Stimulated activated effector memory CD8-positive, alpha-beta T cell treated with anti-CD3 and anti-CD28 coated beads, Interleukin-12 subunit alpha, Interleukin-12 subunit beta, amount 100 ng/mL, for 72 hours (primary cell): ENCODE results near the gene CC2D1A.

Experiments
- ATAC-seq: fragments of 150-1000 bp; cut with Tn5 transposase; 2 replicates; pipeline ENCODE4 v1.10.0; 2021
- DNase-seq, 2 donors: peaks; one replicate each; pipeline ENCODE4 v3.0.0; 2021 to 2022; ENCODE audit warnings: low spot score in 2 of 2
- H3K27ac Mint-ChIP-seq: one replicate; pipeline ENCODE4 v1.8.0; 2022; ENCODE audit warnings: mild to moderate bottlenecking, mixed read lengths
- H3K36me3 Mint-ChIP-seq: one replicate; pipeline ENCODE4 v1.8.0; 2022; ENCODE audit warnings: mild to moderate bottlenecking, mixed read lengths
- H3K4me1 Mint-ChIP-seq: one replicate; pipeline ENCODE4 v1.8.0; 2022; ENCODE audit warnings: mixed read lengths
- H3K4me3 Mint-ChIP-seq: one replicate; pipeline ENCODE4 v1.8.0; 2022; ENCODE audit warnings: mild to moderate bottlenecking, mixed read lengths
- H3K9me3 Mint-ChIP-seq: one replicate; pipeline ENCODE4 v1.8.0; 2022; ENCODE audit warnings: mixed read lengths

CC2D1A gene

GRCh38 chr19:13905634-13906520, at the start of gene CC2D1A, which contains the start of gene BRME1:
TSS of gene CC2D1A (plus strand) at chr19:13906201. CDS start at chr19:13906442, 241 bp downstream.
TSS of gene BRME1 (minus strand) at chr19:13906117. CDS start at chr19:13904892, 1,225 bp downstream.
- Mint-ChIP-seq H3K36me3 (peaks cover 20% of the 10 kb centered on the region), H3K27ac (peak within 1 kb of the TSS; percentile 91), H3K4me1 (peaks cover 22% of the 10 kb centered on the region), H3K9me3 (no peaks in the 10 kb centered on the region), H3K4me3 (peak within 1 kb of the TSS; percentile 80)
- DNase-seq (peak; percentile 92 to 98), ATAC-seq (peak; percentile 98)

- no peak overlapping the region for H3K27ac Mint-ChIP-seq
- ATAC-seq = no peak
- no peaks in the 10 kb centered on the region for H3K9me3 Mint-ChIP-seq
- peaks cover 17% of the 10 kb centered on the region for H3K4me1 Mint-ChIP-seq
- DNase-seq = no peak
- no peak overlapping the region for H3K4me3 Mint-ChIP-seq
- peaks cover 4% of the 10 kb centered on the region for H3K36me3 Mint-ChIP-seq
Measured at GRCh38 chr19:13856497-13856896, 49.5 kb upstream of the CC2D1A start.

- Mint-ChIP-seq H3K27ac (peak overlapping the region; percentile 99), H3K4me1 (peaks cover 41% of the 10 kb centered on the region), H3K36me3 (peaks cover 12% of the 10 kb centered on the region), H3K9me3 (no peaks in the 10 kb centered on the region), H3K4me3 (peak overlapping the region; percentile 97)
- DNase-seq (no peak), ATAC-seq (no peak)
Measured at GRCh38 chr19:13859361-13859880, 46.6 kb upstream of the CC2D1A start.

DNA sequence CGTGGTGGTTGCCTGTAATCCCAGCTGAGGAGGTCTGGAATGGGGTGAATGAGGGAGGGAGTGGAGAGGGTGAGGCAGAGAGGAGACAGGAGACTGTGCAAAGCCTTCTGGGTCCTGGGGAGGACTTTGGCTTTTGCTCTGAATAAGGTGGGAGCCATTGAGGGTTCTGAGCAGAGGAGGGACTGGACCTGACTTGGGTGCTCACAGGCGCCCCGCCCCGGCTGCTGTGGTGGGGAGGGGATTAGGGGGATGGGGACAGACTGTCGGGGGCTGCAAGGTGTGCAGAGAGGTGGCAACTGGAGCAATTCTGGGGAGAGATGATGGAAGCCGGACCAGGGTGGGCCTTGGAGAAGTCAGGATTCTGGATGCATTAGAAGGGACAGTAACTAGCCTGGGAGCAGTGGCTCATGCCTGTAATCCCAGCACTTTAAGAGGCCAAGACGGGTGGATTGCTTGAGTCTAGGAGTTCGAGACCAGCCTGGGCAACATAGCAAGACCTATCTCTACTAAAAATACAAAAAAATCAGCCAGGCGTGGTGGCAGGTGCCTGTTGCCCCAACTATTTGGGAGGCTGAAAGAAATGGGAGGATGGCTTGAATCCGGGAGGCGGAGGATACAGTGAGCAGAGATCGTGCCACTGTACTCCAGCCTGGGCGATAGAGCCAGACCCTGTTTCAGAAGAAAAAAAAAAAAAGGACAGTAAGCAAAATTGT, 45.2 kb upstream of the CC2D1A start:
- Mint-ChIP-seq H3K4me3 (peak overlapping the region; percentile 97), H3K27ac (peak overlapping the region; percentile 99), H3K36me3 (peaks cover 12% of the 10 kb centered on the region), H3K9me3 (no peaks in the 10 kb centered on the region), H3K4me1 (peaks cover 46% of the 10 kb centered on the region)
- no peak for DNase-seq
- no peak for ATAC-seq

GRCh38 chr19:13861392-13861713, 44.6 kb upstream of the CC2D1A start:
- DNase-seq (no peak), ATAC-seq (peak; percentile 53)
- peaks cover 12% of the 10 kb centered on the region for H3K36me3 Mint-ChIP-seq
- H3K4me1 Mint-ChIP-seq = peaks cover 49% of the 10 kb centered on the region
- peak overlapping the region; percentile 97 for H3K4me3 Mint-ChIP-seq
- H3K9me3 Mint-ChIP-seq = no peaks in the 10 kb centered on the region
- H3K27ac Mint-ChIP-seq = peak overlapping the region; percentile 99

DNA sequence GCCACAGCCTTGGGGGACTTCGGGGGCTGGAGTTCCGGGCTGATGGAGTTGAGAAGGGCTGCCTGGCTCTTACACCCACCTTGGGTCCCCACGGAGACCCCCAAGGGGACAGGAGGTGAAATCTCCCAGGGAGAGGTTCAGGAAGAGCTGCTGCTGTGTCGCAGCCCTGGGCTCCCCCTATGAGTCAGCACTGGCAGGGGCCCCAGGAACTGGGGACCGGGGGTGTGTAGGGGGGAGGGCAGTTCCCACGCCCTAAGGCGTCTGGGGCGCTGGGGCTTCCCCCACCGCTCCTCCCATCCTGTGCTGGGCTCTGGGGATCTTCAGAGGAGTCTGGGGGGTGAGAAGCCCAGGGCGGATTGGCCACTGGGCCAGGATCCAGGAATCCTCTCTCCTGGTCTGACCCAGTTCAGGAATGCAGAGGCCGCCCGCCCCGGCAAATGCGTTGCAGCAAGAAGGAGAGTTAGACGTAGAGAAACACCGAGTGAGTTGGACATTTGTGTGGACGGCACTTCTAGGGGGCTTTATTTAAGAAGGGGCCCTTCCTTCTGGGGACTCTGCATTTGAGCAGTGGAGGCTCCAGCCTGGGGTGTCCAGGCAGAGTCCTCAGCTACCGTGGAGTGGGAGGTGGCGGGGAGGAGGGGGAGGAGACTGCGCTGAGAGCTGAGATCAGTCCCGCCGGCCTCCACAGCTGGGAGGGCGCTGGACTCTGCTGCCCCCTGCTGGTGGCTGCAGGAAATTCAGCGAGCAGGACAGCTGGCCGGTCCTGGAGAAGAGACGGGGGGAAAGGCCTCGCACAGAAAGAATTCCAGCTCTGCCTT, 44.1 kb upstream of the CC2D1A start:
- Mint-ChIP-seq H3K36me3 (peaks cover 12% of the 10 kb centered on the region), H3K4me3 (peak overlapping the region; percentile 97), H3K9me3 (no peaks in the 10 kb centered on the region), H3K27ac (peak overlapping the region; percentile 99), H3K4me1 (peaks cover 55% of the 10 kb centered on the region)
- DNase-seq (peak; percentile 95 to 96), ATAC-seq (peak; percentile 92)

DNA sequence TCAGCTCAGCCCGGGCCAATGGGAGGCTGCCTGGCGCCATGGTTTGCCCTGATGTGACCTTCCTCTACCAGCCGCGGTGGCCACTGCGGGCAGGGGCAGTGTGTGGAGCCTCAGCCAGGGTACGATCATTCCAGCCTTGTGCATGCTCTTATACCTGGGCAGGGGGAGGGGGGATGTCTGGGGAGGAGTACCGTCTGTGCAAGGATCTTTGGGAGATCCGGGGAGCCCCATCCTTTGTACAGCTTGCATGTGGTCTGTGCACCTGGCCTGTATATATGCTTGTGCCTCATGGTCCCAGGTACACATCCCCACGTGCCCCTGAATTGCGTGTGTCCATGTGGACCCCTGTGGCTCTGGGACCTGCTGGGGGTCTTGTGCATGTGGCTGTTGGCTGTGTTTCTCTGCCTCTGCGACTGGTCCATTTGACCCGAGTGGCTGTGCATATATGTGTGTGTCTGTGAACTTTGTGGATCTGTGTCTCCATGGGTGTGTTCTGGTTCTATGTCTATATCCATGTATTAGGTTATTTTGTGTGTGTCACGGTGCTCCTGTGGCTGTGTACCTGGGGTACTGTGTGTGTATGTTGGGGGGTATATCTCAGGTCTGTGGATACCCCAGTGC, 41.8 kb upstream of the CC2D1A start:
- Mint-ChIP-seq H3K27ac (peak overlapping the region; percentile 1), H3K4me1 (peaks cover 64% of the 10 kb centered on the region), H3K4me3 (peak overlapping the region; percentile 97), H3K36me3 (peaks cover 12% of the 10 kb centered on the region), H3K9me3 (no peaks in the 10 kb centered on the region)
- ATAC-seq (no peak), DNase-seq (no peak)

- Mint-ChIP-seq H3K4me3 (peak overlapping the region; percentile 97), H3K36me3 (peaks cover 12% of the 10 kb centered on the region), H3K4me1 (peaks cover 59% of the 10 kb centered on the region), H3K27ac (peak overlapping the region; percentile 1), H3K9me3 (no peaks in the 10 kb centered on the region)
- DNase-seq (no peak), ATAC-seq (no peak)
Measured at GRCh38 chr19:13864667-13865570, 41.1 kb upstream of the CC2D1A start.

- H3K27ac Mint-ChIP-seq = no peak overlapping the region
- H3K4me1 Mint-ChIP-seq = peaks cover 54% of the 10 kb centered on the region
- no peak for ATAC-seq
Measured at GRCh38 chr19:13865571-13866462, 40.2 kb upstream of the CC2D1A start.

DNA sequence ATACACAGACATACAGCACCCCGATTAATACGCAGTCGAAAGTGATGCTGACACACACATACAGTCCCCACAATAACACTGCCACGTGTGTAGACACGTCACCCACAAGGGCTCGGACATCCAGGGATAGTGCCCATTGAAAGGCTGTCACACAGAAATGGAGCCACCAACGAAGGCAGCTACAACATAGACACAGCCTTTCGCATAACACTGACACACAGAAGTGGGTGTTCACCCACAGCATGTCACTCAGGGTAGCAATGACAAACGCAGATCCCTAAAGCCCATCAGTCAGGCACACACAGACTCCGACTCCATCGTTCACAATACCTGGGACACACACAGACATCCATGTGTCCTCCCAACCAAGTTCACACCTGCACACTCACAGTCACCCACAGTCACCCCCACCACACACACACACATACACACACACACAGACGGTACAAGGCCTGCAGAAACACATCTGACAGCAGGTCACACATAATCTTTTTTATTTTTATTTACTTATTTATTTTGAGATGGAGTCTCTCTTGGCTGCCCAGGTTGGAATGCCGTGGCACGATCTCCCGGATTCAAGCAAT, 39.4 kb upstream of the CC2D1A start:
- ATAC-seq (no peak), DNase-seq (no peak)
- Mint-ChIP-seq H3K36me3 (peaks cover 9% of the 10 kb centered on the region), H3K4me1 (peaks cover 47% of the 10 kb centered on the region), H3K9me3 (no peaks in the 10 kb centered on the region), H3K4me3 (peak overlapping the region; percentile 97), H3K27ac (no peak overlapping the region)

More at GRCh38 chr19:13865571-13866462, 40.2 kb upstream of the CC2D1A start:
- H3K9me3 Mint-ChIP-seq = no peaks in the 10 kb centered on the region
- peaks cover 12% of the 10 kb centered on the region for H3K36me3 Mint-ChIP-seq
- no peak for DNase-seq
- H3K4me3 Mint-ChIP-seq = peak overlapping the region; percentile 97

DNA sequence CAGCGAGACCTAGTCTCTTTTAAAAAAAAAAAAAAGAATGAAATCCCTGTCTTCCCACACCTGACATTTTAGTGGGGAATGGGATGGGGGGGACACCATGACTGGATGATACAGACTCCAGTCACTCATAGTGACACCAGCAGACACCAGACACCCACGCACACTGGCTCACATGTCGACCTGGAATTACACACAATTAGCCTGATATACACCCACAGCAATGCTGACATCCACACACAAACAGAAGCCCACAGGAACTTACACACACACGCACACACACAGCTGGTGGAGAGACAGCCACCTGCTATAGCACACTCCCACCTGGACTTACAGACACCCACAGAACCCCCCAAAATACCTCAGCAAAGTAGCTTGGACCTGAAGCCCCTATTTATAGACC, 37.3 kb upstream of the CC2D1A start:
- no peak for DNase-seq
- no peaks in the 10 kb centered on the region for H3K9me3 Mint-ChIP-seq
- peaks cover 30% of the 10 kb centered on the region for H3K4me1 Mint-ChIP-seq
- no peaks in the 10 kb centered on the region for H3K36me3 Mint-ChIP-seq
- no peak for ATAC-seq
- no peak overlapping the region for H3K27ac Mint-ChIP-seq
- no peak overlapping the region for H3K4me3 Mint-ChIP-seq

GRCh38 chr19:13869281-13869680, 36.7 kb upstream of the CC2D1A start:
- Mint-ChIP-seq H3K27ac (no peak overlapping the region), H3K4me3 (no peak overlapping the region), H3K4me1 (peaks cover 24% of the 10 kb centered on the region), H3K9me3 (no peaks in the 10 kb centered on the region), H3K36me3 (no peaks in the 10 kb centered on the region)
- ATAC-seq (no peak), DNase-seq (no peak)

GRCh38 chr19:13870873-13871272, 35.1 kb upstream of the CC2D1A start:
- ATAC-seq (no peak), DNase-seq (no peak)
- H3K4me1 Mint-ChIP-seq = peaks cover 18% of the 10 kb centered on the region
- no peaks in the 10 kb centered on the region for H3K9me3 Mint-ChIP-seq
- no peak overlapping the region for H3K4me3 Mint-ChIP-seq
- no peaks in the 10 kb centered on the region for H3K36me3 Mint-ChIP-seq
- H3K27ac Mint-ChIP-seq = no peak overlapping the region
